Progenitor cell of endocrine pancreas (in vitro differentiated cells): ENCODE measurements around the gene VEGFB. TPM values are rescaled to one million over a fixed set of nuclear protein-coding genes. Genes with fewer than 3 reads are reported as not detected.

Source experiments
- DNase-seq: peaks from one replicate; pipeline ENCODE4 v3.0.0; 2021; ENCODE audit warnings: low spot score; ENCODE audit not compliant: unreplicated experiment
- H3K27ac Mint-ChIP-seq: 2 replicates; pipeline ENCODE4 v1.8.0; 2021; ENCODE audit warnings: mild to moderate bottlenecking, moderate library complexity, mixed read lengths
- H3K27me3 Mint-ChIP-seq: 2 replicates; pipeline ENCODE4 v1.8.0; 2021; ENCODE audit warnings: mixed read lengths
- H3K36me3 Mint-ChIP-seq: 2 replicates; pipeline ENCODE4 v1.8.0; 2022; ENCODE audit warnings: mixed read lengths; ENCODE audit not compliant: insufficient read depth
- H3K4me1 Mint-ChIP-seq: 2 replicates; pipeline ENCODE4 v1.8.0; 2021; ENCODE audit warnings: low read depth, mixed read lengths
- H3K4me3 Mint-ChIP-seq: 2 replicates; pipeline ENCODE4 v1.8.0; 2021; ENCODE audit warnings: low read depth, mild to moderate bottlenecking, moderate library complexity, mixed read lengths
- H3K9me3 Mint-ChIP-seq: 2 replicates; pipeline ENCODE4 v1.8.0; 2021; ENCODE audit warnings: low read depth, mixed read lengths
- CTCF ChIP-seq: fragments of 200-600 bp; sonication (generic); IDR thresholded peaks from one replicate; pipeline ENCODE4 v1.5.0; 2021; ENCODE audit warnings: antibody characterized with exemption, mild to moderate bottlenecking; ENCODE audit not compliant: unreplicated experiment
- long read RNA-seq: library from polyadenylated mRNA; unstranded; transcript quantifications from one replicate; pipeline ENCODE4 v2.0.0, GENCODE V29; 2020
- total RNA-seq: library from RNA; stranded (reverse); gene quantifications from 2 replicates; pipeline ENCODE4 v1.2.1, GENCODE V29; 2021

Gene VEGFB, protein sequence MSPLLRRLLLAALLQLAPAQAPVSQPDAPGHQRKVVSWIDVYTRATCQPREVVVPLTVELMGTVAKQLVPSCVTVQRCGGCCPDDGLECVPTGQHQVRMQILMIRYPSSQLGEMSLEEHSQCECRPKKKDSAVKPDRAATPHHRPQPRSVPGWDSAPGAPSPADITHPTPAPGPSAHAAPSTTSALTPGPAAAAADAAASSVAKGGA
- total RNA-seq, result 66.1 and 68.2 TPM in 2 replicates
- long read RNA-seq, result 0 reads

GRCh38 chr11:64233913-64234586, at the start of gene VEGFB:
TSS of gene VEGFB (plus strand) at chr11:64234584. CDS start at chr11:64234834, 250 bp downstream.
- Mint-ChIP-seq H3K27me3 (no peaks in the 10 kb centered on the region), H3K4me1 (peaks cover 25% of the 10 kb centered on the region), H3K9me3 (no peaks in the 10 kb centered on the region), H3K4me3 (peak within 1 kb of the TSS; percentile 84), H3K27ac (peak within 1 kb of the TSS; percentile 80), H3K36me3 (peaks cover 4% of the 10 kb centered on the region)
- TF ChIP-seq CTCF, result no peak
- DNase-seq, result peak; percentile 49

DNA sequence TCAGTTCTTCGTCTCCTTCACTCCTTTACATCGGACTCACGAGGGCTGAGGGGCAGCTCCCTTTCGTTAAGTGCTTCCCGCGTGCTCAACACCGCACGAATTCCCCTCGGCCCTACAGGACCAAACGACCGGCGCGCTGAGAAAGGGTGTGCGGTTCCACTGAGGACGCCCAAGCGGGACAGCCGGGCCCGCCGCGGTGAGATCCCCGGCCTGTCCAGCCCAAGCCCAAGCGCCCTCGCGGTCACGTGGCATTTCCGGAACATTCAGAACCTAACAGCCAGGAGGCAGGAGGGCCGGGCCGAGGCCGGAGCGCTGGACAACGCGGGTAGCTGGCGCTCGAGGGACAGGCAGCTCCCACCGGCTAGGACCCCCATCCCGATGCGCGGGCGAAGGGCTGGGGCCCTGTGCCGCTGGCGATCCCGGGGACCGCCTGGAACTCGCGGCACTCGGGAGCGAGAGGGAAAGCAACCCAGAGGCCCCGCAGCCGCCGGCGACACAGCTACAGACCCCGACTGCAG, 49.1 kb upstream of the VEGFB start:
- TF ChIP-seq CTCF, result peak; percentile 22
- Mint-ChIP-seq H3K9me3 (no peaks in the 10 kb centered on the region), H3K4me1 (peaks cover 21% of the 10 kb centered on the region), H3K27me3 (no peaks in the 10 kb centered on the region), H3K27ac (peak overlapping the region; percentile 98), H3K36me3 (peaks cover 3% of the 10 kb centered on the region), H3K4me3 (no peak overlapping the region)
- DNase-seq, result no peak

GRCh38 chr11:64185693-64186491, 48.5 kb upstream of the VEGFB start, which contains the start of gene STIP1:
TSS of gene STIP1 (plus strand) at chr11:64186171. CDS start at chr11:64186262, 91 bp downstream.
- peak within 1 kb of the TSS; percentile 98 for H3K27ac Mint-ChIP-seq
- peaks cover 5% of the 10 kb centered on the region for H3K36me3 Mint-ChIP-seq
- H3K4me1 Mint-ChIP-seq, result peaks cover 23% of the 10 kb centered on the region
- no peaks in the 10 kb centered on the region for H3K27me3 Mint-ChIP-seq
- peak; percentile 98 for DNase-seq
- H3K9me3 Mint-ChIP-seq, result no peaks in the 10 kb centered on the region
- TF ChIP-seq CTCF, result no peak
- no peak within 1 kb of the TSS for H3K4me3 Mint-ChIP-seq

DNA sequence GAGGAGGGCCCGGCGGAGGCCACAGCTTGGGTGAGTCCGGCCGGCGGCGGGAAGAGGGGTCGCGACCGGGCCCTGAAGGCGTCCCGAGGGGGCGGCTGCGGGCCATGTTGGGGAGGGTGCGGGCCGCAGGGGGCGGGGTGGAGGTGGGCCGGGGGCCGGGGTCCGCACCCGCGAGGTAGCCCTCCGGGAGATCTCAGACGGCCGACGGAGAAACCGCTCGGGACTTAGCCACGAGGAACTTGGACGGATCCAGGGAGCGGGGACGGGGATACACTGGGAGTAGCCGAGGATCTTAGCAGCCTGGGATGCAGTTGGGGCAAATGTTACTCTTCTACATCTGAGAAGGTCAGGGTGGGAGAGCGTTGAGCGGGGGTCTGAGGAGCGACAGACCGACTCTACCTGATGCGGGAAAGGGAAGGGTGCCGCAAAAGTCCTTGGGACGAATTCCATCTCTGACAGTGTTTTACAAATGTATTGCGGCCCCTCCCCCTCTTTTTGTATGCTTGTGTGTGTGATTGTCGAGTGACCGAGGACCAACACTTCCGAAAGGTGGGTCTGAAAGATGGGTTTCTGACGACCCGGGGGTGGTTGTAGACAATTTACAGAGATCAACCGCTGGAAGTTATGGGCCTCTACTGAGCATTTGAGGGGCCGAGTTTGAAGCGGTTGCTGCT, 47.8 kb upstream of the VEGFB start:
- Mint-ChIP-seq H3K36me3 (peaks cover 5% of the 10 kb centered on the region), H3K27me3 (no peaks in the 10 kb centered on the region), H3K4me1 (peaks cover 20% of the 10 kb centered on the region), H3K27ac (no peak overlapping the region), H3K9me3 (no peaks in the 10 kb centered on the region), H3K4me3 (no peak overlapping the region)
- no peak for TF ChIP-seq CTCF
- no peak for DNase-seq

GRCh38 chr11:64192434-64192833, 42.0 kb upstream of the VEGFB start:
- DNase-seq, result no peak
- Mint-ChIP-seq H3K9me3 (no peaks in the 10 kb centered on the region), H3K4me3 (no peak overlapping the region), H3K4me1 (peaks cover 9% of the 10 kb centered on the region), H3K27ac (peak overlapping the region; percentile 49), H3K27me3 (no peaks in the 10 kb centered on the region), H3K36me3 (peaks cover 30% of the 10 kb centered on the region)
- no peak for TF ChIP-seq CTCF
